Umbilical cord (tissue), 2 donors: ENCODE results near the gene POTEG. TPM values are rescaled to one million over a fixed set of nuclear protein-coding genes. Genes with fewer than 3 reads are reported as not detected.
"Not testable (repeated sequence)": the region's sequence is repeated elsewhere in the genome, so short reads cannot be mapped to it uniquely, and the experiment has no call there.

ENCODE experiments used
- DNase-seq: peaks from one replicate; pipeline ENCODE4 v3.0.0-alpha.2; 2015; ENCODE audit warnings: low spot score
- total RNA-seq: library from RNA; depleted of rRNA; stranded (reverse); fragments of >200 nt; gene quantifications from one replicate; pipeline ENCODE4 v1.2.3, GENCODE V29; 2014; ENCODE audit warnings: low replicate concordance; ENCODE audit not compliant: insufficient read depth

The POTEG gene
- total RNA-seq: 1.2 TPM

DNA sequence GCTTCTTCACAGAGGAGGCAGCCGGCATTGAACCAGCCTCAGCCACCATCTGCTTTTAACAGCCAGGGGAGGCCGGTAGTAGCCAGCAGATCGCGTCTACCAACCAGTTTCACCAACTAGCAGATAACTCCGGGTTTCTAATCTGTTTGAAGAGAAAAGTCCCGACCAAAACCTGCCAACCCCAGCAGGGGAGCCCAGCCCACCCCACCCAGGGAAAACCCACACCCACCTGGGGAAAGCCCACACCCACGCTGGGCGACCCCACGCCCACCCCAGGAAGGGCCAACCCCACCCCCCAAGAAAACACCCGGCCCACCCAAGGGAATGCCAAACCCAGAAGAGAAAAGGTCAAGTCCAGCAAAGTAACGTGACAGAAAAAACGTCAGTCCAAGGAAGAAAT lies at the start of gene POTEG:
Gene POTEG, minus strand, starts transcription at position 101 of the 400 bp plus-strand sequence. Its CDS starts 52 bp downstream, at position 49.
- DNase-seq: not testable (repeated sequence)

DNA sequence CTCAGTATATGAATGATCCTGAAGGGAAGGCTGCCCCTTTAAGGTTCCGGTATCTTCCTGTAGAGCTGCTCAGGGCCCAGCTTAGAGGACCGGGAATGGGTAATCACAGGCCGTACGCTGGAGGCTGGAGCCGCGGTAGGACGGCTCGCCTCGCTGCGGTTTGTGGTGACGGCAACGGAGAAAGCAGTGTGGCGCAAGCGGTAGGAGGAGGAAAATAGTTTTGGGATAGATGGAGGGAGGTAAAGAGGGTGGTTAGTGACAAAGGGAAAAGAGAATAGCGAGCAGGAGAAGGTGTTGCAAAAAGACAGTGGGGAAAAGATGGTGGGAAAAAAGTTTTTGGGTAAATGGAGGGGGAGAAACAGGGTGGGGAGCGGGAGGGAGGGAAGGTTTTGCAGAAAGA lies 48.0 kb upstream of the POTEG start:
- not testable (repeated sequence) for DNase-seq

DNA sequence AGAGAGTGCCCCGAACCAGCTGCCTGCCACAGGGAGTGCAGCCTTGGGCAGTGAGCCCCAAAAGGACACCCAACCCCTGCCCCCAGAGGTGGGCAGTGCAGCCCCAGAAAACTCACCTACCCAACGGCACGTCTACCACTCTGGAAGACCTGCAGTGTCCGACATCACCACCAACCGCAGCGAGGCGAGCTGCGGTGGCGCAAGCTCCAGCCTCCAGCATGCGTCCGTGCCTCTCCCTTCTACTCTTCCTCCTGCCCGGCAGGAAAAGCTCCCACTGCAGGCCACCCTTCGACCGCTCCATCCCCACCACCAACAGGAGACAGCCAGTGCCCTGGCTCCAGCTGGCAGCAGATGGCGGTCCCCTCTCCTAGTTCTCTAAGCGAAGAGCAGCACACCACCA lies 47.3 kb upstream of the POTEG start:
- not testable (repeated sequence) for DNase-seq

DNA sequence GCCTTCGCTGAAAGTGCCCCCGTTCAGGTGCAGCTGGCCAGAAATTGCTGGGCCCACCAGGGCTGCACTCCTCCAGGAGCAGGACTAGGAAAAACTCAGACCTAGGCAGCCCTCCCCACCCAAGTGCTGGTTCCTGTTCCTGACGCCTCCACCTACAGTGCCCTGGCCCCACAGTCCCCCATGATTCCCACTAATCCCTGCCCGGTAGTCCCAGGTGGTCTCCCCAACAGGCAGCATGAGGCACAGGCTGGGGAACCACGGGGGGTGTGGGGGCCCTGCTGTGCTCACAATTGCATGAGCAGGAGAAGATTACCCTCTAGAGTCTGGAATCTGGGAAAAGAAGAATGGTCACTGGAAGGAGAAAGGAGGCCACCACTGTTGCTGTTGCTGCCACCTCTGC lies 46.4 kb upstream of the POTEG start:
- not testable (repeated sequence) for DNase-seq

DNA sequence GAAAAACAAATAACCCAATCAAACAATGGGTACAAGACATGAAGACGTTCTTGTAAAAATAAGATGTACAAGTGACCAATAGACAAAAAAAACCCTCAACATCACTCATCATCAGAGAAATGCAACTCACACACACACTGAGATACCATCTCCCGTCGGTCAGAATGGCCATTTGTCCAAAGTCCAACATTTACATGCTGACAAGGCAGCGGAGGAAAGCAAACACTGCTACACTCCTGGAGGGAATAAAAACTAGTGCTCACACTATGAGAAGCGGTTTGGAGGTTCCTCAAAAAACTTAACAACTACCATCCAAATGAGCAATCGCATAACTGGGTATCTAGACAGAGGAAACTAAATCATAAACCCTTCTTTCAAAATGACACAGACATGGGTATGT lies 11.6 kb upstream of the POTEG start:
- DNase-seq: not testable (repeated sequence)

DNA sequence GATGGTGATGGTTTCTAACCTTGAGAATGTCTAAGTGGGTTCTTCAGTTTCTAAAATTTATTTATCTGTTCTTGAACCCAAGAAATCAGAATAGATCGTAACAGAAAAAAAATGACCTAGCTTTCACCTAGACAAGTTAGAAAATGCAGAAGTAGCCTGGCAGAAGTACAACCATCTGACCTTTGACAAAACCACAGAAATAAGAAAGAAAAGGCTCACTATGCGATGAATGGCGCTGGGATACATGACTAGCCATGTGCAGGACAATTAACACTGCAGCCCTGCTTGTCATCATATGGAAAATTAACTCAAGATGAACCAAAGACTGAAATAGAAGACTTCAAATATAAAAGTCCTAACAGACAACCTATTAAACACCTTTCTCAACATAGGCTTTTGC lies 5.7 kb upstream of the POTEG start:
- DNase-seq: not testable (repeated sequence)

DNA sequence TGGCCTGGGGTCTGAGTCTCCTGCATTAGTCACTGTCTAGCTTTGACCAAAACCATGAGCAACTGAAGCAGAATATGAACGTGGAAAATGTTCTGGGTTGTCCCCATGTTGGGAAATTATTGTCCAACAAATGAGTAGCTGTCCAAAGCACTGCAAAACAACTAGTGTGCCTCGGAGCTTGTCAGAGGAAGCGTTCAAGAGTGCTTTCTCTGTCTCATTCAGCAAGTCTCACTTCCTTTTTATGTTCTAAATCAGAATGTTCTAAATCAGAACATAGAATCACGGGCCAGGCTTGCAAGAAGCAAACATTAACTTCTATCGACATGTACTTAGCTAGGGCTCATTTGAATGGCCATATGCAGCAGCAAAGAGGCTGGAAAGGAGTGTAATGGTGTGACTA lies 5.1 kb upstream of the POTEG start:
- not testable (repeated sequence) for DNase-seq

DNA sequence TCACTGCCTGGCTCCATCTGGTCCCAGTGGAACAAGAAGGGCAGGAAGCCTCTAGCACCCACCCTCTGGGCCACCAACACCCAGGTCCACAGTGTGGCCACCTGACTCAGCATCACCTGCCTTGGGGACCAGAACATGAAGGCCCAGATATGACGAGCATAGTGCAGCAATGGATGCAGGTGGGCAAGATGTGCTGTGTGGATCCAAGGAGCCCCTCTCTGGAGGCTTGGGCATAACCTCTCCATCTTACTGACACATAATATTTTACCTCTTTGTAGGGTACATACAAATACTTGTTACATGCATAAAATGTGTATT lies 2.9 kb upstream of the POTEG start:
- not testable (repeated sequence) for DNase-seq

DNA sequence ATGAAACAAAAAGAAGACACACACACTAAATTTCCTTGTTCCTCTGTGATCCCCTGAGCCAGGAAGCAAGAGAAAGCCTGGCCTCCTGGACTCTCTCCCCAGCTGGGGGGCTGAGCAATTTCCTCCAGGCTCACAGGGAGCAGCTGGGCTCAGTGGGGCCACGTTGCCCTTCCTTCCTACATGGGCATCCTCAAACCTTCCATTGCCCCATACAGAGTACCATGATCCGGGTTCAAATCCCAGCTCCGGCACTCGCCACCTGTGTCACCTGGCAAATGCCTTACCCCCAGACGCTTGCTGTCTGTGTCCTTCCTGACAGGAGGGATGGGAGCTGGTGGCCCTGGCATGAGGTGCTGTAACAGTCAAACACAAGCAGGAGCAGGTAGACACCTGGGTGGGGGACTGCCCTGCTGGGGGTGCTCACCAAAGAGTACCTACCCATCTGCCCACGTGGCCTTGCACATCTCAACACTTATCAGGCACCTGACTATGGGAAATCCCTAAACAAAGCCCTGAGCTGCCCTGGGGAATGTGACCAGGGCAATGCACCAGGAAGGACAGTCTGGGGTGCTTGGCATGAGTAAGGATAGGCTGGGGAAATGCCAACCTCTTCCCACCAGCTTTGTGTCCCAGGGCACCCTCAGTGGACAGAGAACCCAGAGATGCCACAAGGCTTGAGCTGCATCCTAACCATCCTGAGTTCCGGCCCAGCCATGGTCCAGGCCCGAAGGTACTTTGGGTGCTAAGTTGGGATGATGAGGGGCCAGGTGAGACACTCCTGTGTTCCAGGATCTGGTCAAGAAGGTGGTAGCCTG lies 2.4 kb upstream of the POTEG start:
- not testable (repeated sequence) for DNase-seq

DNA sequence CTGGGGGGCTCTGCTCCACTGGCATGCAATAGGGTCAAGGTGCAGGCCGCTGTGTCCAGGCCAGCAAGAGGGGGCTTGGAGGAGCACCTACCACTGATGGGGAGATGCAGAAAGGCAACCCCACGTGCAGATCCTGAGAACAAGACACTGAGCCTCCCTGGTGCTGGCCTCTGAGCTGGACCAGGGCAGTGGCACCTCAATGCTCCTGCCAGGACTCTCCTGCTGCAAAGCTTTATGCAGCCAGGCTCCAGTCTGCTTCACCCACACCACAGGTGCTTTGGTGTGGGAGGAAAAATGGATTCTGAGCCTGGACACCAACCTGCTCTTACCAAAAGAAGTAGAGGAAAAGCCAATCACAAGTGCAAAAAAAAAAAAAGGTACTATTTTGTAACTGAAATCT lies 1.7 kb upstream of the POTEG start:
- not testable (repeated sequence) for DNase-seq

DNA sequence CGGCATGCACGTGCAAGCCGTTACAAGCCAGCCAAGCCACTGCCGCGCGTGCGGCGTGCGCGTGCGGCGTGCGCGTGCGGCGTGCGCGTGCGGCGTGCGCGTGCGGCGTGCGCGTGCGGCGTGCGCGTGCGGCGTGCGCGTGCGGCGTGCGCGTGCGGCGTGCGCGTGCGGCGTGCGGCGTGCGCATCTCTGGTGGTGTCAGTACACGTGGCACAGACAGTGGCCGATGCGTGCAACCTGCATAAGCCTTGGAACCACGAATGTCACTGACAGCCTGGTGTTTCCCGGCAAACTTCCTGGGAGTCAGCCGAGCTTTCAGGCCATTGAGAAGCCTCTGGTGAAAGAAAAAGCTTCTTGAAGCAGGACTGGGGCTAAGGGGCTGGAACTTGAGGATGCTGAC lies 750 bp upstream of the POTEG start:
- DNase-seq: not testable (repeated sequence)

DNA sequence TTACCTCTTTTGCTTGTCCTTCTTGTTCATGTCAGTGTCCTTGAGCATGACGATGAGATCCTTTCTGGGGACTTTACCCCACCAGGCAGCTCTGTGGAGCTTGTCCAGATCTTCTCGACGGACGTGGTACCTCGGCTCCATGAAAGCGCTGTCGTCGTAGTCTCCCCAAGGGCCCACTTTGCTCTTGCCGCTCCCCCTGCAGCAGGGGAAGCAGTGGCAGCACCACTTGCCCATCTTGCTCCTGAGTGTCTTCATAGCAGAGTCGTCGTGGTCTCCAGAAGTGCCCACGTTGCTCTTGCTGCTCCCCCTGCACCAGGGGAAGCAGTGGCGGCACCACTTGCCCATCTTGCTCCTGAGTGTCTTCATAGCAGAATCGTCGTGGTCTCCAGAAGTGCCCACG lies 376 bp downstream of the POTEG start:
- DNase-seq: not testable (repeated sequence)

DNA sequence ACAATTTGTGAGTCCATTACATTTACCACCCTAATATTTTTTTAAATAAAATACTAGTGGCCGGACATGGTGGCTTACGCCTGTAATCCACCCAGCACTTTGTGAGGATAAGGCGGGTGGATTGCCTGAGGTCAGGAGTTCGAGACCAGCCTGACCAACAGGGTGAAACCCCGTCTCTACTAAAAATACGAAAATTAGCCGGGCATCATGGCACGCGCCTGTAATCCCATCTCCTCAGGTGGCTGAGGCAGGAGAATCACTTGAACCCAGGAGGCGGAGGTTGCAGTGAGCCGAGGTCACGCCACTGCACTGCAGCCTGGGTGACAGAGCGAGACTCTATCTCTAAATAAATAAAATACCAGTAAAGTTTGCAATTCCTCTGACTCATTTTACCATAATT lies 25.6 kb downstream of the POTEG start:
- DNase-seq: not testable (repeated sequence)

DNA sequence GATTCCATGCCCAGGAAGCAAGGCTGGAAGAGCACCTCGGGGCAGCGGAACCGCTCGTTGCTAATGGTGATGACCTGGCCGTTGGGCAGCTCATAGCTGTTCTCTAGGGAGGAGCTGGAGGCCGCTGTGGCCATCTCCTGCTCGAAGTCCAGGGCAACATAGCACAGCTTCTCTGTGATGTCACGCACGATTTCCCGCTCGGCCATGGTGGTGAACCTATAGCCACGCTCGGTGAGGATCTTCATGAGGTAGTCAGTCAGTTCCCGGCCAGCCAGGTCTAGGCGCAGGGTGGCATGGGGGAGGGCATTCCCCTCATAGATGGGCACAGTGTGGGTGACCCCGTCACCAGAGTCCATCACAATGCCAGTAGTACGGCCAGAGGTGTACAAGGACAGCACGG lies 32.0 kb downstream of the POTEG start:
- not testable (repeated sequence) for DNase-seq

DNA sequence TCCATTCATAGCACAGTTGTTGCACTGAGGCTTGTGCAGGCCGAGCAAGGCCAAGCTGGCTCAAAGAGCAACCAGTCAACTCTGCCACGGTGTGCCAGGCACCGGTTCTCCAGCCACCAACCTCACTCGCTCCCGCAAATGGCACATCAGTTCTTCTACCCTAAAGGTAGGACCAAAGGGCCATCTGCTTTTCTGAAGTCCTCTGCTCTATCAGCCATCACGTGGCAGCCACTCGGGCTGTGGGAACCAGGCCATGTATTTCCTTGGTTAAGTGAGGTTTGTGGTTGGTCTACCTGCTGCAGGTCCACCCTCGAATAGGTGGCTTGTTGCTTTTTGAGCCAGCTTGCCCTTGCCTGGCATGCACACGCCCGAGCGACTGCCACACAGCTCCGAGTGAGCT lies 39.4 kb downstream of the POTEG start:
- not testable (repeated sequence) for DNase-seq

DNA sequence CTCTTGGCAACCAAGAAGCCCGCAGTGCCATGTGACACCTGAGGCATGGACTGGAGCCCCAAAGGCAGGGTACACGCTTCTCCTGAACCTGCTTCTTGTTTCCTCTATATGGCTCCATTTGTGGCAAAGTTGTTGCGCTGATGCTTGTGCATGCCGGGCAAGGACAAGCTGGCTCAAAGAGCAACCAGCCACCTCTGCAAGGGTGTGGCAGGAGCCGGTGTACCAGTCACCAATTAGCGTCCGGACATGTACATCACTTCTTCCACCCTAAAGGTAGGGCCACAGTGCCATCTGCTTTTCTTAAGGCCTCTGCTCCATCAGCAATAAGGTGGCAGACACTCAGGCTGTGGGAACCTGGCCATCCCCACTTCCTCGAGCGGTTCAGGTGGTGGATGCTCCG lies 43.9 kb downstream of the POTEG start:
- DNase-seq: not testable (repeated sequence)

DNA sequence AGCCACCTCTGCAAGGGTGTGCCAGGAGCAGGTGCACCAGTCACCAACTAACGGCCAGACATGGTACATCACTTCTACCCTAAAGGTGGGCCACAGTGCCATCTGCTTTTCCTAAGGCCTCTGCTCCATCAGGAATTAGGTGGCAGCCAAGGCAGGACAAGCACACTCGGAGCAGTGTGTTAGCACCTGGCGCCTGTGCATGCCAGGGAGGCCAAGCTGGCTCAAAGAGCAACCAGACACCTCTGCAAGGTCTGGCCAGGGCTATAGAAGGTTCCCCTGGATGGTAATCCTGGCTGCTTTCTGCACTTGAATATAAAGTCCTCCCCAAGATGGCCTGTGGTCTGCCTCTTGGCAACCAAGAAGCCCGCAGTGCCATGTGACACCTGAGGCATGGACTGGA lies 45.4 kb downstream of the POTEG start:
- DNase-seq: not testable (repeated sequence)

DNA sequence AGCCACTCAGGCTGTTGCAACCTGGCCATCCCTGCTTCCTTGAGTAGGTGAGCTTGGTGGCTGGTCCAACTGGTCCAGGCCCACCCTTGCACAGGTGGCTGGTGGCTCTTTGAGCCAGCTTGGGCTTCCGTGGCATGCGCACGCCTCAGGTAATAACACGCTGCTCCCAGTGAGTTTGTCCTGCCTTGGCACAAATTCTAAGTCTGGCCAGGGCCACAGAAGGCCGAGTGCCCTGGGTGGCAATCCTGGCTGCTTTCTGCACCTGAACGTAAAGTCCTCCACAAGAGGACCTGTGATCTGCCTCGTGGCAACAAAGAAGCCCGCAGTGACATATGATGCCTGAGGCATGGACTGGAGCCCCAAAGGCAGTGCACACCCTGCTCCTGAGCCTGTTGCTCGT lies 47.1 kb downstream of the POTEG start:
- DNase-seq: not testable (repeated sequence)

DNA sequence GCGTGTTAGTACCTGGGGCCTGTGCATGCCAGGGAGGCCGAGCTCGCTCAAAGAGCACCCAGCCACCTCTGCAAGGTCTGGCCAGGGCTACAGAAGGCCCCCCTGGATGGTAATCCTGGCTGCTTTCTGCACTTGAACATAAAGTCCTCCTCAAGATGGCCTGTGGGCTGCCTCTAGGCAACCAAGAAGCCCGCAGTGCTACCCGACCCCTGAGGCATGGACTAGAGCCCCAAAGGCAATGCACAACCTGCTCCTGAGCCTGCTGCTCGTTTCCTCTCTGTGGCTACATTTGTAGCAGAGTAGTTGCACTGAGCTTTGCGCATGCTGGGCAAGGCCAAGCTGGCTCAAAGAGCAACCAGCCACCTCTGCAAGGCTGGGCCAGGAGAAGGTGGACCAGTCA lies 47.8 kb downstream of the POTEG start:
- not testable (repeated sequence) for DNase-seq

DNA sequence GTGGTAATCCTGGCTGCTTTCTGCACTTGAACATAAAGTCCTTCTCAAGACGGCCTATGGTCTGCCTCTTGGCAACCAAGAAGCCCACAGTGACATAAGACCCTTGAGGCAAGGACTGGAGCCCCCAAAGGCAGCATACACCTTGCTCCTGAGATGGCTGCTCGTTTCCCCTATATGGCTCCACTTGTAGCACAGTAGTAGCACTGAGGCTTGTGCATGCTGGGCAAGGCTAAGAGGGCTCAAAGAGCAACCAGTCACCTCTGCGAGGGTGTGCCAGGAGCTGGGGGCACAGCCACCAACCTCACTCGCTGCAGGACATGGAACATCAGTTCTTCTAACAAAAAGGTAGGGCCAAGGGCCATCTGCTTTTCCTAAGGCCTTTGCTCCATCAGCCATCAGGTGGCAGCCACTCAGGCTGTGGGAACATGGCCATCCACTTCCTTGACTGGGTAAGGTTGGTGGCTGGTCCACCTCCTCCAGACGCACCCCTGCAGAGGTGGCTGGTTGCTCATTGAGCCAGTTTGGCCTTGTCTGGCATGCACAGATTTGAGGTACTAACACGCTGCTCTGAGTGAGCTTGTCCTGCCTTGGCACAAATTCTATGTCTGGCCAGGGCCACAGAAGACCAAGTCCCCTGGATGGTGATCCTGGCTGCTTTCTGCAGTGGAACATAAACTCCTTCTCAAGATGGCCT lies 49.9 kb downstream of the POTEG start:
- DNase-seq: not testable (repeated sequence)

DNA sequence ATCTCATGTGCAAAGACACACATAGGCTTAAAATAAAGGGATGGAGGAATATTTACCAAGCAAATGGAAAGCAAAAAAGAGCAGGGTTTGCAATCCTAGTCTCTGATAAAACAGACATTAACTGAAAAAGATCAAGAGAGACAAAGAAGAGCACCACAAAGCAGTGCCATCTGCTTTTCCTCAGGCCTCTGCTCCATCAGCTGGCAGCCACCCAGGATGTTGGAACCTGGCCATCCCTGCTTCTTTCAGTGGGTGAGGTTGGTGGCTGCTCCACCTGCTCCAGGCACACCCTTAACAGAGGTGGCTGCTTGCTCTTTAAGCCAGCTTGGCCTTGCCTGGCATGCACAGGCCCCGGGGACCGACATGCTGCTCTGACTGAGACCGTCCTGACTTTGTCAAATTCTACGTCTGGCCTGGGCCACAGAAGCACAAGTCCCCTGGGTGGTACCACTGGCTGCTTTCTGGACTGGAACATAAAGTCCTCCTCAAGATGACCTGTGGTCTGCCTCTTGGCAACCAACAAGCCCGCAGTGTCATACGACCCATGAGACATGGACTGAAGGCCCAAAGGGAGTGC lies 51.0 kb downstream of the POTEG start:
- not testable (repeated sequence) for DNase-seq

DNA sequence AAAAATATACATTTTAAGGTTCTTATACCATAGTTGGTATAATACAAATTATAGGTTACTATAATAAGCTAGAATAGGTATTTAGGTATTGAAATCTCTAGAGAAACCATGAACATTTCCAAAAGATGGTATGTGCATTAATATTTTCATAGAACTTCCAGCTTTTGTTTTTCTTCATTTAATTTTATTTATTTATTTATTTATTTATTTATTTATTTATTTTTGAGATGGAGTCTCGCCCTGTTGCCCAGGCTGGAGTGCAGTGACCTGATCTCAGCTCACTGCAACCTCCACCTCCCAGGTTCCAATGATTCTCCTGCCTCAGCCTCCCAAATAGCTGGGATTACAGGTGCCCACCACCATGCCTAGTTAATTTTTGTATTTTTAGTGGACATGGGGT lies 54.0 kb downstream of the POTEG start:
- DNase-seq: not testable (repeated sequence)
